Central memory CD8-positive, alpha-beta T cell (primary cell): Measurements from ENCODE around the gene FAM170B.
A peak's percentile ranks its signal among the peaks of the same experiment; 100 is the strongest.

Experiments
- ATAC-seq: fragments of 150-1000 bp; cut with Tn5 transposase; replicated peaks from 2 replicates; pipeline ENCODE4 v1.10.0; 2022; ENCODE audit warnings: mild to moderate bottlenecking, moderate FRiP score, moderate number of reproducible peaks; ENCODE audit not compliant: poor library complexity, severe bottlenecking; ENCODE audit errors: extremely low read depth
- DNase-seq, 2 donors: peaks; one replicate each; pipeline ENCODE4 v3.0.0; 2021; ENCODE audit warnings: low spot score in 2 of 2
- H3K27ac Mint-ChIP-seq: one replicate; pipeline ENCODE4 v1.8.0; 2022; ENCODE audit warnings: low read depth, mild to moderate bottlenecking, moderate library complexity, mixed read lengths
- H3K27me3 Mint-ChIP-seq: one replicate; pipeline ENCODE4 v1.8.0; 2022; ENCODE audit warnings: mixed read lengths
- H3K36me3 Mint-ChIP-seq: one replicate; pipeline ENCODE4 v1.8.0; 2022; ENCODE audit warnings: mild to moderate bottlenecking, moderate library complexity, mixed read lengths; ENCODE audit not compliant: insufficient read depth
- H3K4me1 Mint-ChIP-seq: one replicate; pipeline ENCODE4 v1.8.0; 2022; ENCODE audit warnings: mixed read lengths
- H3K4me3 Mint-ChIP-seq: one replicate; pipeline ENCODE4 v1.8.0; 2022; ENCODE audit warnings: mild to moderate bottlenecking, moderate library complexity, mixed read lengths
- H3K9me3 Mint-ChIP-seq: one replicate; pipeline ENCODE4 v1.8.0; 2022; ENCODE audit warnings: mixed read lengths

FAM170B gene

GRCh38 chr10:49133706-49134248 lies at the start of gene FAM170B:
Gene FAM170B (minus strand): TSS chr10:49134021. CDS start chr10:49133918, 103 bp downstream.
- Mint-ChIP-seq H3K4me1 (peaks cover 6% of the 10 kb centered on the region), H3K27ac (no peak within 1 kb of the TSS), H3K27me3 (peaks cover 34% of the 10 kb centered on the region), H3K4me3 (no peak within 1 kb of the TSS), H3K36me3 (no peaks in the 10 kb centered on the region), H3K9me3 (peaks cover 11% of the 10 kb centered on the region)
- no peak for DNase-seq
- no peak for ATAC-seq

- H3K4me1 Mint-ChIP-seq = peaks cover 65% of the 10 kb centered on the region
- no peak overlapping the region for H3K27ac Mint-ChIP-seq
- DNase-seq (no peak), ATAC-seq (no peak)
- H3K36me3 Mint-ChIP-seq = peaks cover 1% of the 10 kb centered on the region
- H3K27me3 Mint-ChIP-seq = no peaks in the 10 kb centered on the region
- H3K9me3 Mint-ChIP-seq = no peaks in the 10 kb centered on the region
- no peak overlapping the region for H3K4me3 Mint-ChIP-seq
Measured at GRCh38 chr10:49182776-49183175, 49.0 kb upstream of the FAM170B start.

GRCh38 chr10:49180444-49180860 lies 46.6 kb upstream of the FAM170B start:
- Mint-ChIP-seq H3K27me3 (no peaks in the 10 kb centered on the region), H3K36me3 (peaks cover 1% of the 10 kb centered on the region), H3K4me3 (peak overlapping the region; percentile 19), H3K27ac (peak overlapping the region; percentile 37), H3K9me3 (no peaks in the 10 kb centered on the region), H3K4me1 (peaks cover 60% of the 10 kb centered on the region)
- ATAC-seq = no peak
- DNase-seq = no peak

GRCh38 chr10:49179699-49180443 lies 46.0 kb upstream of the FAM170B start:
- Mint-ChIP-seq H3K36me3 (peaks cover 1% of the 10 kb centered on the region), H3K4me3 (peak overlapping the region; percentile 19), H3K27me3 (no peaks in the 10 kb centered on the region), H3K27ac (peak overlapping the region; percentile 37), H3K9me3 (no peaks in the 10 kb centered on the region), H3K4me1 (peaks cover 57% of the 10 kb centered on the region)
- DNase-seq (no peak), ATAC-seq (no peak)

GRCh38 chr10:49178489-49179471 lies 45.0 kb upstream of the FAM170B start:
- Mint-ChIP-seq H3K27ac (peak overlapping the region; percentile 64), H3K4me1 (peaks cover 51% of the 10 kb centered on the region), H3K9me3 (no peaks in the 10 kb centered on the region), H3K27me3 (no peaks in the 10 kb centered on the region), H3K36me3 (peaks cover 1% of the 10 kb centered on the region), H3K4me3 (no peak overlapping the region)
- DNase-seq = no peak
- ATAC-seq = no peak

- DNase-seq (peak in 1 of 2 donors; percentile 9), ATAC-seq (peak; percentile 57)
- Mint-ChIP-seq H3K36me3 (peaks cover 1% of the 10 kb centered on the region), H3K27me3 (no peaks in the 10 kb centered on the region), H3K27ac (peak overlapping the region; percentile 64), H3K4me1 (peaks cover 40% of the 10 kb centered on the region), H3K4me3 (no peak overlapping the region), H3K9me3 (no peaks in the 10 kb centered on the region)
Measured at GRCh38 chr10:49177391-49178355, 43.9 kb upstream of the FAM170B start.

GRCh38 chr10:49176310-49177268 lies 42.8 kb upstream of the FAM170B start:
- ATAC-seq (no peak), DNase-seq (no peak)
- Mint-ChIP-seq H3K27me3 (no peaks in the 10 kb centered on the region), H3K36me3 (peaks cover 1% of the 10 kb centered on the region), H3K4me3 (no peak overlapping the region), H3K27ac (peak overlapping the region; percentile 64), H3K4me1 (peaks cover 33% of the 10 kb centered on the region), H3K9me3 (no peaks in the 10 kb centered on the region)

- Mint-ChIP-seq H3K4me3 (no peak overlapping the region), H3K27ac (no peak overlapping the region), H3K27me3 (no peaks in the 10 kb centered on the region), H3K4me1 (peaks cover 27% of the 10 kb centered on the region), H3K36me3 (peaks cover 1% of the 10 kb centered on the region), H3K9me3 (no peaks in the 10 kb centered on the region)
- ATAC-seq = no peak
- no peak for DNase-seq
Measured at GRCh38 chr10:49175587-49176309, 41.9 kb upstream of the FAM170B start.

GRCh38 chr10:49174926-49175500 lies 41.2 kb upstream of the FAM170B start:
- ATAC-seq = no peak
- no peak overlapping the region for H3K4me3 Mint-ChIP-seq
- H3K36me3 Mint-ChIP-seq = no peaks in the 10 kb centered on the region
- no peaks in the 10 kb centered on the region for H3K27me3 Mint-ChIP-seq
- H3K9me3 Mint-ChIP-seq = no peaks in the 10 kb centered on the region
- no peak overlapping the region for H3K27ac Mint-ChIP-seq
- peaks cover 19% of the 10 kb centered on the region for H3K4me1 Mint-ChIP-seq
- no peak for DNase-seq

GRCh38 chr10:49174261-49174925 lies 40.6 kb upstream of the FAM170B start:
- peak in 1 of 2 donors; percentile 8 for DNase-seq
- peaks cover 17% of the 10 kb centered on the region for H3K4me1 Mint-ChIP-seq
- H3K9me3 Mint-ChIP-seq = no peaks in the 10 kb centered on the region
- H3K36me3 Mint-ChIP-seq = no peaks in the 10 kb centered on the region
- H3K27ac Mint-ChIP-seq = no peak overlapping the region
- H3K27me3 Mint-ChIP-seq = no peaks in the 10 kb centered on the region
- H3K4me3 Mint-ChIP-seq = no peak overlapping the region
- ATAC-seq = no peak
